ENCODE data around the gene AVPI1.
"Not testable (repeated sequence)": the region's sequence is repeated elsewhere in the genome, so short reads cannot be mapped to it uniquely, and the experiment has no call there.

AVPI1 gene

DNA sequence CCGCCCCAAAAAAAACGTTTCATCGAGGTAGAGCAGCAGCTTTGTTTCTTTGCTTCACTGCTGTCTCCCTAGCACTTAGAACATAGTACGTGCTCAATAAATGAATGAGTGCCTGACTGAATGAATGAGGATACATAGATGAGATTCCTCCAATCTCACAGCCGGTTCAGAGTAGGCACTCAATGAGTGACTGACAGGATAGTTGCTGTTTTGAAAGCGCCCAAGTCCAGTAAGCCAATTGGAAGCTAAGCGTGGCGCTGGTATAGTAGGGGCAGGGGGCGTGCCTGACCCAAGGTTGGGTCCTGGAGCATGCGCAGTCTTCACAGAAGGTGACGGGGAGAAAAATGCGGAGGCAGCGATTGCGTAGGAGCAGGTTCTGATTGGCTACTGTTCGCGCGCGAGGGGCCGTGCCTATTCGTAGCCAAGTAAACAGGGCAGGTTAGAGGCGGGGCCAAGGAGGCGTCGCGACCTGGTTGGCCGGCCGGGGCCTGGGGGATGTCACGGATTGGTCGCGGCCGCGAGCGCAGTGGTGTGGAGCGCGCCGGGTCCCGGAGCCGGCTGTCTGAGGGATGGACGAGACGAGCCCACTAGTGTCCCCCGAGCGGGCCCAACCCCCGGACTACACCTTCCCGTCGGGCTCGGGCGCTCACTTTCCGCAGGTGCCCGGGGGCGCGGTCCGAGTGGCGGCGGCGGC lies 46.7 kb downstream of the AVPI1 start, which contains the start of gene PI4K2A:
Gene PI4K2A, plus strand, starts transcription at position 498 of the 694 bp plus-strand sequence. Its CDS starts 72 bp downstream, at position 570.
- DNase-seq = peak; percentile 100

DNA sequence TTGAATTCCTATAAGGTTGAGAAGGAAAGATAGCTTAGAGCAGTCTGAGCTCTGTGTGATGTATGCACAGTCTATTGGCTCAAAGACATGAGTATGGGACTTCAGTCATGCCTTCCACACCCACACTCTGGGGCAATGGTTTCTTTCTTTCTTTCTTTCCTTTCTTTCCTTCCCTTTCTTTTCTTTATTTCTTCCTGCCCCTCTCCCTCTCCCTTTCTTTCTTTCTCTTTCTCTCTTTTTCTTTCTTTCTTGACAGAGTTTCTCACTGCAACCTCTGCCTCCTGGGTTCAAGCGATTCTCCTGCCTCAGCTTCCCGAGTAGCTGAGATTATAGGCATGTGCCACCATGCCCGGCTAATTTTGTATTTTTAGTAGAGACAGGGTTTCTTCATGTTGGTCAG lies 48.0 kb downstream of the AVPI1 start:
- not testable (repeated sequence) for DNase-seq

DNA sequence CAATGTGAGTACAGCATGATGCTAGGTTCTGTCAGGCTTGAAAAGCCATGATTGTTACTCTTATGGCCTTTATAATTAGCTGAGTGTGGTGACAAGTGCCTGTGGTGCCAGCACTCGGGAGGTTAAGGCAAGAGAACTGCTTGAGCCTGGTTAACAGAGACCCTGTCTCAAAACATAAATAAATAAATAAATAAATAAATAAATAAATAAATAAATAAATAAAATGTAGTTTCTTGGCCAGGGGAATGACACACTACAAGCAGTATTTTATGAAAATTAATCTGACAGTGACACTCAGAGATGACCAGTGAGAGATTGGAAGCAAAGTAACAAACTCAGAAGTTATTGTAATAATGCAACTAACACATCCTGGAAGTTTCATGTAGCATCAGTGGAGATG lies 51.5 kb downstream of the AVPI1 start:
- DNase-seq = no peak

DNA sequence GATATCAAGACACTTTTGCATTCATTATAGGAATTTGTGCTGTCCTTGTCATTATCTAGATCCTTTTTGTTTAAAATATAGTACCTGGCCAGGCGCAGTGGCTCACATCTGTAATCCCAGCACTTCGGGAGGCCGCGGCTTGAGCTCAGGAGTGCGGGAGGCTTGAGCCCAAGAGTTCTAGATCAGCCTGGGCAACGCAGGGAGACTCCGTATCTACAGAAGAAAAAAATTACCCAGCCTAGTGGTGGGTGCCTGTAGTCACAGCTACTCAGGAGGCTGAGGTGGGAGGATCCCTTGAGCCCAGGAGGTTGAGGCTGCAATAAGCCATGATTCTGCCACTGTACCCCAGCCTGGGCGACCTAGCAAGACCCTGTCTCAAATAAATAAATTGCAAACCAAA lies 53.1 kb downstream of the AVPI1 start:
- DNase-seq = no peak

DNA sequence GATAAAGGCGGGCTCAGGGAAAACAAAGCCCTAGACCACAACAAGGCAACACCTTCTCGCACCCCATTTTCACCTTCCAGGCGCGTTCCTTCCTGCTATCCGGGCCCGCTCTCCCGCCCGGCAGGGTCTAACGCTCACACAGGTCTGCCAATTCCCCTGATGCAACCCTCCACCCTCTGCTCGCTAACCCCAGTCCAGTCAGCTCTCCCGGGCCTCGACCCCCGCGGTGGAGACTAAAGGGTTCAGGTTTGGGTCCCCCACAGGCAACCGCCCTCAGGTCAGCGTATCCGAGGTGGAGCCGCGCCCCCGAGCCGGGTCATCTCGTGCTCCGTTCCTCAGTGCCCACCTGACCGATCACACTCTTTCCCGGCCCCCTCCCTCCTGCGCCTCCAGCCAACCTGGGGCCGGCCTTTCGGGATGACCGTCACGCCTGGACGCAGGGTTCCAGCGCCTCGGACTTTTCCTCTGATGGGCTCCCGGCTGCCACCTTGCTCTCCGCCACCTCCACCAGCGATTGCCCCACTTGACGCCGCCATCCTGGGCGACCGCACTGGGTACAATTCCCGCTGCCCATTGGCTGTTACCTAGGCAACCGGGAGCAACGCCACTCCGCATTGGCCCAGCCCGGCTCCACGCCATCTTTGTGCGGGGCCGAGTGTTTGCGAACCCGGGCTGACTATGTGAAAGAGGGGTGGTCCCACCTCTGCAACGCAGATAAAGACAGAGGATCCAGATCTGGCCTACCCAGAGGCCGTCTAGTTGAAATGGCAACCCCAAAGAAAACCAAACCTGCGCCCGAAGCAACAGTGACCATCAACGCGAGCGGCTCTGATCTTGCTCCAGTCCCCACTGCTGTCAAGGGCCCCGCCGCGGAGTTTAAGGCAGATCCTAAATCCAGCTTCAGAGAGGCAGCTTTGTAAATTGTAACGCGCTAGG lies 53.8 kb downstream of the AVPI1 start, which contains the start of gene MORN4:
Gene MORN4, minus strand, starts transcription at position 552 of the 936 bp plus-strand sequence. CDS start 13,847 bp downstream, outside the sequence.
- DNase-seq = peak; percentile 98

DNA sequence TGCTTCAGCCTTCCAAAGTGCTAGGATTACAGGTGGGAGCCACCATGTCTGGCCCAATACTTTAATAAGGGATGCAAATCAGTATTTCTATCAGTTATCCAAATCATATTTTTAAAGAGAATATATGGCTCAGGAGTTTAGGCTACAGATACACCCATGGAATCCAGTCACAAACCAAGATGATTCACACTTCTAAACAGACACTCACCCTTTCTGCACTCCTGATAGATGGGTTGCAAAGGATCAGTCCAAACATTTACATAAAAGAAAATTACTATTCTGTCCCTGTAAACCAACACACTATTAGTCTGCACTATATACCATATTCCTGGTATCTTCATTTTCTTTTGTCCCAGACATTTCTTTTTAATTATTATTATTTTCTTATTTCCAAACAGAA lies 55.9 kb downstream of the AVPI1 start:
- DNase-seq = no peak

DNA sequence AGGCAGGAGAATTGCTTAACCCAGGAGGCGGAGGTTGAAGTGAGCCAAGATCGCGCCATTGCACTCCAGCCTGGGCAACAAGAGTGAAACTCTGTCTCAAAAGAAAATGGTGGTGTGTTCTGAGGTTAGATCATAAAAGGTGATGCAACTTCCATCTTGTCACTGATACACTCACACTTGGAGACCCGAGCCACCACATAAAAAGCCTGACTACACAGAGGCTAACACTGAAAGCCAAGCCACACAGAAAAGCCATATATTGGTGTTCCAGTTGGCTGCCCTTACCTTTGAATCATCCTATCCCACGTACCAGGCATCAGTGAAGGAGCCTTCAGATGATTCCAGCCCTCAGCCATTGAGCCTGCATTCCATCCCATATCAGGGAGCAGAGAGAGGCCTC lies 57.8 kb downstream of the AVPI1 start:
- no peak for DNase-seq

DNA sequence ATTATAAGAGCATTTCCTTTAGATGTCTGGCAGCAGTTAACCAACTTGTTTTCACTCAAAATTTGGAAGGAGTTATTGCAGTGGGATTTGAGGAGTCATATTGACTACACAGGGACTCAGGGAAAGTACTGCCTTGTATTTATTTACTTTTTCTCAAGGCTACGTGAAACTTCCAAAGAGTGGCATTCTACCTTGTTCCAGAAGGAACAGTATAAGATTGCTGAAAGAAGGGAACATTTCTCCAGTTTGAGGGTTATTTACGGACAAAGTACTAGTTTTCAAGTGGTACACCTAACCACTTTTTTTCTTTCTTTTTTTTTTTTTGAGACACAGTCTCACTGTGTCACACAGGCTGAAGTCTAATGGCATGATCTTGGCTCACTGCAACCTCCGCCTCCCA lies 58.8 kb downstream of the AVPI1 start:
- no peak for DNase-seq

DNA sequence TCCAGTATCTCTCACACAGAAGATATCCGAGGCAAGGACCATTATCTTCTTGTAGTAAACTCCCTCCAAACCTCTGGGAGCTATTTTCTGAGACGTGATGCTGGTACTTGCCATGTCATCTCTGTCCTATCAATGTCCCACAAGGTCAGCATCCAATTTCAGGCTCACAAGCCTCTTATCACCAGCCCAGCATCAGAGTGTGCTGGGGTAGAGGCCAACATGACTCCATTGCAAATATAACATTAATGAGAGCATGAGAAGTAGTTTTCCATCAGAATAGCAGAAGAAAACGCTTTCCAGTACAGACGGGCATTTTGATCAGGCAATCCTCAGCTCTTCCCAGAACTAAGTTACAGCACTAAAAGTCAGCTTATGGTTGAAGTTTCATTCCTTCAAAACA lies 59.3 kb downstream of the AVPI1 start:
- DNase-seq = no peak

Data from eye (tissue), 1 donor.